ENCODE results near the gene ZNF451. TPM values are rescaled to one million over a fixed set of nuclear protein-coding genes. Genes with fewer than 3 reads are reported as not detected.

The ZNF451 gene
- total RNA-seq, 1 donor from 2014 or later: 34.4 TPM

GRCh38 chr6:57063847-57064246 lies 26.1 kb upstream of the ZNF451 start:
- no peak for TF ChIP-seq CTCF (IDR thresholded peaks at IDR 0.05; ENCODE audit: insufficient read depth, low read length, poor library complexity, severe bottlenecking)
- H3K27me3 ChIP-seq (ENCODE audit: control insufficient read depth, insufficient read depth, low read length): no peaks in the 10 kb centered on the region
- no peak overlapping the region for H3K4me3 ChIP-seq (ENCODE audit: low read depth, low read length)
- DNase-seq (ENCODE audit: low read depth): no peak
- no peaks in the 10 kb centered on the region for H3K36me3 ChIP-seq (ENCODE audit: control insufficient read depth, insufficient read depth, low read length)

- no peak for DNase-seq (ENCODE audit: low read depth)
- no peak overlapping the region for H3K4me3 ChIP-seq (ENCODE audit: low read depth, low read length)
- H3K36me3 ChIP-seq (ENCODE audit: control insufficient read depth, insufficient read depth, low read length): no peaks in the 10 kb centered on the region
- TF ChIP-seq CTCF (IDR thresholded peaks at IDR 0.05; ENCODE audit: insufficient read depth, low read length, poor library complexity, severe bottlenecking): no peak
- no peaks in the 10 kb centered on the region for H3K27me3 ChIP-seq (ENCODE audit: control insufficient read depth, insufficient read depth, low read length)
Observed at GRCh38 chr6:57064809-57065208, 25.2 kb upstream of the ZNF451 start.

GRCh38 chr6:57068061-57068460 lies 21.9 kb upstream of the ZNF451 start:
- DNase-seq (ENCODE audit: low read depth): no peak
- Histone ChIP-seq H3K4me3 (ENCODE audit: low read depth, low read length) (no peak overlapping the region), H3K36me3 (ENCODE audit: control insufficient read depth, insufficient read depth, low read length) (no peaks in the 10 kb centered on the region), H3K27me3 (ENCODE audit: control insufficient read depth, insufficient read depth, low read length) (no peaks in the 10 kb centered on the region)
- TF ChIP-seq CTCF (IDR thresholded peaks at IDR 0.05; ENCODE audit: insufficient read depth, low read length, poor library complexity, severe bottlenecking): no peak

GRCh38 chr6:57069228-57069627 lies 20.8 kb upstream of the ZNF451 start:
- no peak for DNase-seq (ENCODE audit: low read depth)
- H3K4me3 ChIP-seq (ENCODE audit: low read depth, low read length): no peak overlapping the region
- H3K36me3 ChIP-seq (ENCODE audit: control insufficient read depth, insufficient read depth, low read length): no peaks in the 10 kb centered on the region
- TF ChIP-seq CTCF (IDR thresholded peaks at IDR 0.05; ENCODE audit: insufficient read depth, low read length, poor library complexity, severe bottlenecking): no peak
- H3K27me3 ChIP-seq (ENCODE audit: control insufficient read depth, insufficient read depth, low read length): no peaks in the 10 kb centered on the region

DNA sequence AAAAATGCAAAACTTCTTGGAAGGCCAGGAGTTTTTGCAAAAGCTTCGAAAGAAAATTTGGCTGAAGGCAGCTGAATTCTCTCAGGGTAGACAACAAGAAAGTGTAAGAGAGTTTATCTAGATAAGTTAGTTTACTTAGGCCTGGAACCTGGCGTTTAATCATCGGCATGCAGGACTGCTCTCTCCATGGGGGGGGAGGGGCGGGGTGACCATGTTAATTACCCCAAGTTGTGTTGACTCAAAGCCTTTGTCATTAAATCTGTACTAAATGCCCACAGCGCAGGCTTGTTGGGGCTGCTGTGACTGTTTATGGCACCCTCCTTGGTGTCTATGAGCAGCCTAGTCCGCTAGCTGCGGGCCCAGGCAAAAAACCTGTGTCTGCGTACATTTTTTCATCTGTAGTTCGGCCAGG lies 20.1 kb upstream of the ZNF451 start:
- no peak for DNase-seq (ENCODE audit: low read depth)
- no peak for TF ChIP-seq CTCF (IDR thresholded peaks at IDR 0.05; ENCODE audit: insufficient read depth, low read length, poor library complexity, severe bottlenecking)
- no peak overlapping the region for H3K4me3 ChIP-seq (ENCODE audit: low read depth, low read length)

DNA sequence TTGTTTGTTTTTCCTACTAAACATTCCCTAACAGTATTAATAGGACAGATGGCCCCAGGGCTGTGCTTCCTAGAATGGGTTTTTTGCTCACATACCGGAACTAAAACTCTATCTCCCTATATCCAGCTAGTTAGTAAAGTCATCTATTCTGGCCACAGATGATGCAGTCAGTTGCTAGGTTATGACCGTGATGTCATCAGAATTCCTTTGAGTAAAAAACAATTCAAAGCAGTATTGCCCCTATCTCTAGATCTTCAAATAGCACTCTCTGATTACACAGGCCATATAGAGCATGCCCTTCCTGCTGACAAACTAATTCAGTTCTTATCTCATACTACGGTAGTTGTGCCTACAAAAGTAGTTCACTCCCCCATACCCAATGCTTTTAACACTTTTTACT lies 17.9 kb upstream of the ZNF451 start:
- DNase-seq (ENCODE audit: low read depth): no peak
- Histone ChIP-seq H3K36me3 (ENCODE audit: control insufficient read depth, insufficient read depth, low read length) (no peaks in the 10 kb centered on the region), H3K27me3 (ENCODE audit: control insufficient read depth, insufficient read depth, low read length) (no peaks in the 10 kb centered on the region), H3K4me3 (ENCODE audit: low read depth, low read length) (no peak overlapping the region)
- TF ChIP-seq CTCF (IDR thresholded peaks at IDR 0.05; ENCODE audit: insufficient read depth, low read length, poor library complexity, severe bottlenecking): no peak

More for the DNA sequence above, 20.1 kb upstream of the ZNF451 start:
- H3K27me3 ChIP-seq (ENCODE audit: control insufficient read depth, insufficient read depth, low read length): no peaks in the 10 kb centered on the region
- no peaks in the 10 kb centered on the region for H3K36me3 ChIP-seq (ENCODE audit: control insufficient read depth, insufficient read depth, low read length)
